GM23248 (cell line): ENCODE measurements around the gene OPHN1.

ENCODE experiments used
- EZH2 ChIP-seq: fragments of 200-600 bp; sonication (generic); IDR thresholded peaks from 2 replicates; pipeline ENCODE4 v1.6.1; 2018; ENCODE audit warnings: antibody characterized with exemption, mild to moderate bottlenecking; ENCODE audit not compliant: insufficient read depth, poor library complexity, severe bottlenecking
- EZH2phosphoT487 ChIP-seq: fragments of 200-600 bp; sonication (generic); IDR thresholded peaks from 2 replicates; pipeline ENCODE4 v1.6.1; 2018; ENCODE audit warnings: antibody characterized with exemption, moderate library complexity, mild to moderate bottlenecking, low read depth; ENCODE audit not compliant: insufficient read depth

- TF ChIP-seq EZH2phosphoT487 (no peak), EZH2 (no peak)
These were observed 355.9 kb downstream of the OPHN1 start for GRCh38 chrX:68077378-68077777.
